ENCODE data around the gene NRL. TPM values are rescaled to one million over a fixed set of nuclear protein-coding genes. Genes with fewer than 3 reads are reported as not detected.

The NRL gene
- total and polyA plus RNA-seq, 2 donors (not counting 1 experiment from before 2014, with no cell fraction given) = 0.45 to 0.99 TPM

- H3K9ac ChIP-seq (ENCODE audit: insufficient read depth, low read length) = no peak overlapping the region
- H3K27me3 ChIP-seq (ENCODE audit: control insufficient read depth, insufficient read depth, low read length) = peaks cover 4% of the 10 kb centered on the region
- H2AFZ ChIP-seq (ENCODE audit: low read length) = no peak overlapping the region
- H3K4me2 ChIP-seq (ENCODE audit: extremely low read depth, insufficient read depth, low read length) = no peak overlapping the region
- H3K36me3 ChIP-seq (ENCODE audit: control insufficient read depth, insufficient read depth, low read length) = no peaks in the 10 kb centered on the region
- no peaks in the 10 kb centered on the region for H3K79me2 ChIP-seq (ENCODE audit: control insufficient read depth, insufficient read depth, low read length)
- TF ChIP-seq EZH2 (IDR thresholded peaks at IDR 0.05; ENCODE audit: low read length, missing control alignments) = no peak
- TF ChIP-seq, protein P1, sequence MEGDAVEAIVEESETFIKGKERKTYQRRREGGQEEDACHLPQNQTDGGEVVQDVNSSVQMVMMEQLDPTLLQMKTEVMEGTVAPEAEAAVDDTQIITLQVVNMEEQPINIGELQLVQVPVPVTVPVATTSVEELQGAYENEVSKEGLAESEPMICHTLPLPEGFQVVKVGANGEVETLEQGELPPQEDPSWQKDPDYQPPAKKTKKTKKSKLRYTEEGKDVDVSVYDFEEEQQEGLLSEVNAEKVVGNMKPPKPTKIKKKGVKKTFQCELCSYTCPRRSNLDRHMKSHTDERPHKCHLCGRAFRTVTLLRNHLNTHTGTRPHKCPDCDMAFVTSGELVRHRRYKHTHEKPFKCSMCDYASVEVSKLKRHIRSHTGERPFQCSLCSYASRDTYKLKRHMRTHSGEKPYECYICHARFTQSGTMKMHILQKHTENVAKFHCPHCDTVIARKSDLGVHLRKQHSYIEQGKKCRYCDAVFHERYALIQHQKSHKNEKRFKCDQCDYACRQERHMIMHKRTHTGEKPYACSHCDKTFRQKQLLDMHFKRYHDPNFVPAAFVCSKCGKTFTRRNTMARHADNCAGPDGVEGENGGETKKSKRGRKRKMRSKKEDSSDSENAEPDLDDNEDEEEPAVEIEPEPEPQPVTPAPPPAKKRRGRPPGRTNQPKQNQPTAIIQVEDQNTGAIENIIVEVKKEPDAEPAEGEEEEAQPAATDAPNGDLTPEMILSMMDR (conservative IDR thresholded peaks at IDR 0.05 in 1 of 2, IDR thresholded peaks at IDR 0.05 in 1 of 2; ENCODE audit: low read depth in 1 of 2, low read length in 2 of 2) = no peak
- H3K27ac ChIP-seq (ENCODE audit: insufficient read depth, low read length) = no peak overlapping the region
- no peaks in the 10 kb centered on the region for H4K20me1 ChIP-seq (ENCODE audit: control insufficient read depth, extremely low read depth, insufficient read depth, low read length)
- no peaks in the 10 kb centered on the region for H3K4me1 ChIP-seq (ENCODE audit: control insufficient read depth, extremely low read depth, insufficient read depth, low read length)
- no peaks in the 10 kb centered on the region for H3K9me3 ChIP-seq (ENCODE audit: control insufficient read depth, insufficient read depth, low read depth, low read length)
- H3K4me3 ChIP-seq (replicated peaks in 1 of 4; ENCODE audit: control extremely low read depth in 1 of 4, insufficient read depth in 1 of 4, low read depth in 3 of 4, low read length in 4 of 4) = no peak overlapping the region
- no peak for DNase-seq (ENCODE audit: low read depth in 2 of 2)
Measured at GRCh38 chr14:24064091-24064795, 50.5 kb downstream of the NRL start.

DNA sequence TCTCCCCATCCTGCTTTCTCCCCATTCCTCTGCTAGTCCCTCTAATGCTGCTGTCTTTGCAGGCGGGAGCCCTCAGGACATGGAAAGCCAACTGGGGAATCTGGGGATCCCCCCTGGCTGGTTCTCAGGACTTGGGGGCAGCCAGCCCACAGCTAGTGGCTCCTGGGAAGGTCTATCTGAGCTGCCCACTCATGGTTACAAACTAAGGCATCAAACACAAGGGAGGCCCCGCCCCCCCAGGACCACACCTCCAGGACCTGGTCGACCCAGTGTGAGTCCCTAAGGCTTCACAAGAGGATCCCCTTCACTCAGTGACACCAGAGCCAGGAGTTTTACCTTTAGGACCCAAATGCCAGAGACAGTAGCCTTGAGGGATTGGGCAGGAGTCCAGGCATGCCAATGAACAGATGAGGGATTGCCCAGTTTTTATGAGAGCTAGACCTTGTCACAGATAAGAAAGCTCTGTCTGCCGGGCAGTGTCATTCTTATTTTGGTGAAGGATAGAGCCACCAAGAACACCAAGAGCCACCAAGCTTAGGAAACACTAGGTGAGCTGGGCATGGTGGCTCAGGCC is 51.4 kb downstream of the NRL start:
- Histone ChIP-seq H4K20me1 (ENCODE audit: control insufficient read depth, extremely low read depth, insufficient read depth, low read length) (no peaks in the 10 kb centered on the region), H3K79me2 (ENCODE audit: control insufficient read depth, insufficient read depth, low read length) (no peaks in the 10 kb centered on the region), H3K9ac (ENCODE audit: insufficient read depth, low read length) (no peak overlapping the region), H3K27me3 (ENCODE audit: control insufficient read depth, insufficient read depth, low read length) (peaks cover 4% of the 10 kb centered on the region), H3K4me1 (ENCODE audit: control insufficient read depth, extremely low read depth, insufficient read depth, low read length) (no peaks in the 10 kb centered on the region), H3K27ac (ENCODE audit: insufficient read depth, low read length) (no peak overlapping the region), H2AFZ (ENCODE audit: low read length) (no peak overlapping the region), H3K36me3 (ENCODE audit: control insufficient read depth, insufficient read depth, low read length) (no peaks in the 10 kb centered on the region), H3K9me3 (ENCODE audit: control insufficient read depth, insufficient read depth, low read depth, low read length) (no peaks in the 10 kb centered on the region), H3K4me3 (replicated peaks in 1 of 4; ENCODE audit: control extremely low read depth in 1 of 4, insufficient read depth in 1 of 4, low read depth in 3 of 4, low read length in 4 of 4) (no peak overlapping the region), H3K4me2 (ENCODE audit: extremely low read depth, insufficient read depth, low read length) (no peak overlapping the region)
- TF ChIP-seq EZH2 (IDR thresholded peaks at IDR 0.05; ENCODE audit: low read length, missing control alignments) = no peak
- TF ChIP-seq, protein P1 (conservative IDR thresholded peaks at IDR 0.05 in 1 of 2, IDR thresholded peaks at IDR 0.05 in 1 of 2; ENCODE audit: low read depth in 1 of 2, low read length in 2 of 2) = no peak
- no peak for DNase-seq (ENCODE audit: low read depth in 2 of 2)

DNA sequence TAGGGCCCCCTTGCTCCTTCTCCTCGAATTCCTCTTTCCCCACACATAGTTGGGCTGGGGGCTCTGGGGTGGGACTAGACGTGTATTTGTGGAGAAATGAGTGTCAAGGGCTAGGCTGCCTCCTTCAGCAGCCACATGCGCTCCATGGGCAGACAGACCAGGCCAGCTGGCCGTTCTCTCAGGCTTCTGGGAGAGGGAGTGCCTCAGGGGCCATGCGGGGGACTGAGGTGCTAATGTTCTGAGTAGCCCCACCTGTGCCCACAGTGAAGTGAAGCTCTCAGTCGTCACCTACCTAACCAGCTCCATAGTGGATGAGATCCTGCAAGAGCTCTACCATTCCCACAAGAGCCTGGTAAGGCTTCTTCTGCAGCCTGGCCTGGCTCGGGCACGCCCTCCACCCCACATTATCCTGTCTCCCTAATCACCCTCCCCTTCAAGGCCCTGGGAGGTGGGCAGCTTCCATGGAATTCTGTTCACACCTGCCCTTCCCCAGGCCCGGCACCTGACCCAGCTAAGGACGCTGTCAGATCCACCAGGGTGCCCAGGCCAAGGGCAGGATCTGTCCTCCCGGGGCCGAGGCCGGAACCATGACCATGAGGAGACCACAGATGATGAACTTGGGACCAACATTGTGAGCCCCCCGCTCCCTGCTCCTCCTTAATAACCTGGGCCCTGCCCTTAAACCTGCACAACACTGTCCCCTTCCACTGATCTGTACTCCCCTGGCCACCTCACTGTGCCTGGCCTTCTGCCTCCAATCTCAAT is 52.4 kb downstream of the NRL start:
- Histone ChIP-seq H3K27ac (ENCODE audit: insufficient read depth, low read length) (no peak overlapping the region), H3K4me3 (replicated peaks in 1 of 4; ENCODE audit: control extremely low read depth in 1 of 4, insufficient read depth in 1 of 4, low read depth in 3 of 4, low read length in 4 of 4) (no peak overlapping the region), H3K9me3 (ENCODE audit: control insufficient read depth, insufficient read depth, low read depth, low read length) (no peaks in the 10 kb centered on the region), H4K20me1 (ENCODE audit: control insufficient read depth, extremely low read depth, insufficient read depth, low read length) (no peaks in the 10 kb centered on the region), H3K36me3 (ENCODE audit: control insufficient read depth, insufficient read depth, low read length) (no peaks in the 10 kb centered on the region), H3K9ac (ENCODE audit: insufficient read depth, low read length) (no peak overlapping the region), H3K79me2 (ENCODE audit: control insufficient read depth, insufficient read depth, low read length) (no peaks in the 10 kb centered on the region), H3K4me2 (ENCODE audit: extremely low read depth, insufficient read depth, low read length) (no peak overlapping the region), H3K27me3 (ENCODE audit: control insufficient read depth, insufficient read depth, low read length) (peaks cover 4% of the 10 kb centered on the region), H3K4me1 (ENCODE audit: control insufficient read depth, extremely low read depth, insufficient read depth, low read length) (no peaks in the 10 kb centered on the region), H2AFZ (ENCODE audit: low read length) (no peak overlapping the region)
- TF ChIP-seq EZH2 (IDR thresholded peaks at IDR 0.05; ENCODE audit: low read length, missing control alignments) = no peak
- TF ChIP-seq, protein P1 (conservative IDR thresholded peaks at IDR 0.05 in 1 of 2, IDR thresholded peaks at IDR 0.05 in 1 of 2; ENCODE audit: low read depth in 1 of 2, low read length in 2 of 2) = no peak
- DNase-seq (ENCODE audit: low read depth in 2 of 2) = no peak

Data from fibroblast of lung (primary cell).